ENCODE data around the gene C11orf68. TPM values are rescaled to one million over a fixed set of nuclear protein-coding genes. Genes with fewer than 3 reads are reported as not detected.

C11orf68 gene
- total RNA-seq, 1 donor from 2014 or later, result 28.6 TPM

GRCh38 chr11:65870706-65871681 lies 47.9 kb downstream of the C11orf68 start:
- no peak for DNase-seq (ENCODE audit: low spot score, unreplicated experiment)
- Mint-ChIP-seq H3K27ac (no peak overlapping the region), H3K9me3 (ENCODE audit: low read depth) (no peaks in the 10 kb centered on the region), H3K27me3 (no peaks in the 10 kb centered on the region), H3K4me1 (ENCODE audit: low read depth) (peaks cover 7% of the 10 kb centered on the region), H3K36me3 (ENCODE audit: insufficient read depth) (peaks cover 5% of the 10 kb centered on the region), H3K4me3 (ENCODE audit: low read depth) (peak overlapping the region; percentile 73)
- TF ChIP-seq CTCF (IDR thresholded peaks at IDR 0.05; ENCODE audit: unreplicated experiment), result no peak

- H3K27ac Mint-ChIP-seq, result no peak overlapping the region
- H3K9me3 Mint-ChIP-seq (ENCODE audit: low read depth), result no peaks in the 10 kb centered on the region
- peaks cover 7% of the 10 kb centered on the region for H3K4me1 Mint-ChIP-seq (ENCODE audit: low read depth)
- no peak for DNase-seq (ENCODE audit: low spot score, unreplicated experiment)
- TF ChIP-seq CTCF (IDR thresholded peaks at IDR 0.05; ENCODE audit: unreplicated experiment), result no peak
- H3K4me3 Mint-ChIP-seq (ENCODE audit: low read depth), result peak overlapping the region; percentile 41
- H3K27me3 Mint-ChIP-seq, result no peaks in the 10 kb centered on the region
- peaks cover 5% of the 10 kb centered on the region for H3K36me3 Mint-ChIP-seq (ENCODE audit: insufficient read depth)
Observed at GRCh38 chr11:65870307-65870658, 48.6 kb downstream of the C11orf68 start.

GRCh38 chr11:65869643-65870306 lies 49.1 kb downstream of the C11orf68 start:
- Mint-ChIP-seq H3K36me3 (ENCODE audit: insufficient read depth) (peaks cover 8% of the 10 kb centered on the region), H3K4me1 (ENCODE audit: low read depth) (peaks cover 7% of the 10 kb centered on the region), H3K27me3 (no peaks in the 10 kb centered on the region), H3K27ac (no peak overlapping the region), H3K4me3 (ENCODE audit: low read depth) (no peak overlapping the region), H3K9me3 (ENCODE audit: low read depth) (no peaks in the 10 kb centered on the region)
- no peak for DNase-seq (ENCODE audit: low spot score, unreplicated experiment)
- TF ChIP-seq CTCF (IDR thresholded peaks at IDR 0.05; ENCODE audit: unreplicated experiment), result no peak

GRCh38 chr11:65868907-65869306 lies 50.0 kb downstream of the C11orf68 start:
- no peak for TF ChIP-seq CTCF (IDR thresholded peaks at IDR 0.05; ENCODE audit: unreplicated experiment)
- H3K36me3 Mint-ChIP-seq (ENCODE audit: insufficient read depth), result peaks cover 9% of the 10 kb centered on the region

GRCh38 chr11:65868076-65868667 lies 50.7 kb downstream of the C11orf68 start:
- H3K4me3 Mint-ChIP-seq (ENCODE audit: low read depth), result no peak overlapping the region
- no peaks in the 10 kb centered on the region for H3K9me3 Mint-ChIP-seq (ENCODE audit: low read depth)
- no peak for DNase-seq (ENCODE audit: low spot score, unreplicated experiment)
- H3K27me3 Mint-ChIP-seq, result no peaks in the 10 kb centered on the region
- peaks cover 5% of the 10 kb centered on the region for H3K4me1 Mint-ChIP-seq (ENCODE audit: low read depth)
- H3K27ac Mint-ChIP-seq, result no peak overlapping the region
- no peak for TF ChIP-seq CTCF (IDR thresholded peaks at IDR 0.05; ENCODE audit: unreplicated experiment)
- H3K36me3 Mint-ChIP-seq (ENCODE audit: insufficient read depth), result peaks cover 9% of the 10 kb centered on the region

More at GRCh38 chr11:65868907-65869306, 50.0 kb downstream of the C11orf68 start:
- H3K4me1 Mint-ChIP-seq (ENCODE audit: low read depth), result peaks cover 7% of the 10 kb centered on the region
- no peak overlapping the region for H3K4me3 Mint-ChIP-seq (ENCODE audit: low read depth)
- no peak overlapping the region for H3K27ac Mint-ChIP-seq
- no peaks in the 10 kb centered on the region for H3K9me3 Mint-ChIP-seq (ENCODE audit: low read depth)
- no peak for DNase-seq (ENCODE audit: low spot score, unreplicated experiment)
- H3K27me3 Mint-ChIP-seq, result no peaks in the 10 kb centered on the region

Measured in progenitor cell of endocrine pancreas (in vitro differentiated cells).